K562 (cell line): ENCODE data around the gene SPINT1. TPM values are rescaled to one million over a fixed set of nuclear protein-coding genes. Genes with fewer than 3 reads are reported as not detected.

Experiments
- ATAC-seq: fragments of 200-7000 bp; cut with Tn5 transposase; 3 replicates; pipeline ENCODE4 v1.9.1; 2020; ENCODE audit warnings: moderate library complexity
- BruUV-seq: library from RNA; stranded (reverse); fragments of 400-500 nt; replicated peaks from 2 replicates; lab custom pipeline; 2021; lab: Mats Ljungman, UMichigan
- CTCF ChIA-PET: fragments of 300-600 bp; formaldehyde crosslinking; extraction: SDS; loops from one replicate; lab custom pipeline; 2021; ENCODE audit warnings: low intra/inter-chr PET ratio; lab: Yijun Ruan, JAX
- POLR2A ChIA-PET: fragments of 300-600, 350-650 bp; sonication (Branson Sonifier 250); formaldehyde crosslinking; extraction: SDS; loops from one replicate; lab custom pipeline; 2021; ENCODE audit warnings: antibody characterized with exemption, inconsistent platforms; lab: Yijun Ruan, JAX
- DNase-seq, 4 experiments: peaks; one replicate each; pipeline versions ENCODE4 v3.0.0 to v3.0.0-alpha.2; 2011 to 2018; ENCODE audit warnings: low spot score in 3 of 4, mixed read lengths in 3 of 4; ENCODE audit errors: extremely low read depth in 1 of 4
- FAIRE-seq: peaks from 2 replicates; lab custom pipeline; 2011; peaks lifted over from hg19 to GRCh38; lab: Jason Lieb, UNC
- H2AFZ ChIP-seq: 2 replicates; pipeline ENCODE4 v1.6.0; 2011; ENCODE audit warnings: low read depth, low read length, control low read depth, inconsistent platforms
- H3K27ac ChIP-seq: fragments of 200-600 bp; 3 replicates; pipeline ENCODE4 v1.8.0; 2011; ENCODE audit warnings: low read depth, mild to moderate bottlenecking, control low read depth, inconsistent platforms, low read length, moderate library complexity, mixed read lengths; ENCODE audit errors: extremely low read depth
- H3K27me3 ChIP-seq, 2 experiments: fragments of 300-600 bp in 1 of 2; 2 replicates in 1 of 2; 3 replicates in 1 of 2; pipeline versions ENCODE4 v1.6.0 to v1.8.0; 2011; ENCODE audit warnings: inconsistent platforms in 2 of 2, low read length in 2 of 2, mild to moderate bottlenecking in 1 of 2, mixed read lengths in 1 of 2, moderate library complexity in 1 of 2; ENCODE audit not compliant: control insufficient read depth in 2 of 2, insufficient read depth in 2 of 2
- H3K36me3 ChIP-seq: fragments of 300-600 bp; 3 replicates; pipeline ENCODE4 v1.8.0; 2011; ENCODE audit warnings: mild to moderate bottlenecking, low read length, inconsistent platforms; ENCODE audit not compliant: control insufficient read depth, insufficient read depth
- H3K4me1 ChIP-seq, 2 experiments: fragments of 200-600 bp in 1 of 2; replicated peaks in 1 of 2; 2 replicates in 1 of 2; 3 replicates in 1 of 2; pipeline versions ENCODE4 v1.5.1 to v1.8.0; 2011; ENCODE audit warnings: inconsistent platforms in 2 of 2, low read length in 2 of 2, mild to moderate bottlenecking in 1 of 2, mixed read lengths in 1 of 2, moderate library complexity in 1 of 2; ENCODE audit not compliant: control insufficient read depth in 2 of 2, insufficient read depth in 2 of 2
- H3K4me2 ChIP-seq: 2 replicates; pipeline ENCODE4 v1.6.1; 2011; ENCODE audit warnings: low read length, control low read depth, inconsistent platforms, mixed read lengths; ENCODE audit not compliant: insufficient read depth
- H3K4me3 ChIP-seq: fragments of 200-600 bp; sonication (generic), shearing (Covaris generic); 2 replicates; pipeline ENCODE4 v1.5.1; 2016; ENCODE audit warnings: control low read depth, inconsistent platforms
- H3K79me2 ChIP-seq: fragments of 200-600 bp; 3 replicates; pipeline ENCODE4 v1.8.0; 2011; ENCODE audit warnings: low read length, inconsistent platforms; ENCODE audit not compliant: control insufficient read depth, insufficient read depth
- H3K9ac ChIP-seq, 2 experiments: 2 replicates each; pipeline versions ENCODE4 v1.6.0 to v1.6.1; 2011; ENCODE audit warnings: low read depth in 2 of 2, low read length in 2 of 2, control low read depth in 1 of 2, inconsistent platforms in 1 of 2, mild to moderate bottlenecking in 1 of 2, mixed read lengths in 1 of 2; ENCODE audit not compliant: insufficient read depth in 1 of 2
- H3K9me1 ChIP-seq: one replicate; pipeline ENCODE4 v1.6.0; 2011; ENCODE audit warnings: inconsistent platforms, mild to moderate bottlenecking, low read length, moderate library complexity; ENCODE audit not compliant: control insufficient read depth, insufficient read depth
- H3K9me3 ChIP-seq: replicated peaks from 2 replicates; pipeline ENCODE4 v1.5.1; 2011; ENCODE audit warnings: low read depth, low read length, inconsistent platforms; ENCODE audit not compliant: control insufficient read depth, insufficient read depth
- H4K20me1 ChIP-seq: replicated peaks from 2 replicates; pipeline ENCODE4 v1.6.1; 2011; ENCODE audit warnings: low read length, inconsistent platforms, mixed read lengths; ENCODE audit not compliant: control insufficient read depth, insufficient read depth
- HMGN3 ChIP-seq: IDR thresholded peaks from 2 replicates; pipeline ENCODE4 v1.6.1; 2011; ENCODE audit warnings: borderline replicate concordance, low read depth, mild to moderate bottlenecking, mixed read lengths, low read length; ENCODE audit not compliant: insufficient read length; ENCODE audit errors: extremely low read depth
- XRCC4 ChIP-seq: IDR thresholded peaks from one replicate; pipeline ENCODE4 v1.6.1; 2011; ENCODE audit not compliant: insufficient read depth, insufficient read length; ENCODE audit errors: extremely low read depth
- ZNF586 ChIP-seq: fragments of 450-650 bp; formaldehyde crosslinking; conservative IDR thresholded peaks from 2 replicates; pipeline ENCODE4 v1.4.0; 2020; ENCODE audit warnings: mild to moderate bottlenecking, moderate library complexity
- WGBS: fragments of 100-300 bp; shearing (Covaris generic); methylation state at CpG from one replicate; pipeline ENCODE4 v1.1.6; 2016; ENCODE audit warnings: low coverage, mixed read lengths; ENCODE audit not compliant: insufficient coverage; ENCODE audit errors: missing lambda C conversion rate; 5-methylcytosine and 5-hydroxymethylcytosine counted together
- in situ Hi-C: fragments of 300-500 bp; cut with MboI; formaldehyde crosslinking; loops from 4 replicates; pipeline ENCODE4 v1.15.0; 2018; ENCODE audit warnings: inconsistent platforms, mixed read lengths
- intact Hi-C: fragments of 100-400 bp; cut with micrococcal nuclease; formaldehyde crosslinking; loops from 2 replicates; pipeline ENCODE4 v1.14.2; 2022
- polyA plus RNA-seq, 8 experiments: library from polyadenylated mRNA; depleted of rRNA in 4 of 8; stranded (reverse) in 5 of 8; unstranded in 3 of 8; fragments of >200 nt; fragmentation: Nextera tagmentation in 2 of 8; fragmentation: Illumina TruSeq in 1 of 8; extraction: Ambion mirVana in 2 of 8; extraction: Trizol in 1 of 8; gene quantifications; 2 replicates each; pipeline versions ENCODE4 v1.2.1 to v1.2.3, GENCODE V29; 2011 to 2014; ENCODE audit warnings: inconsistent platforms in 1 of 8, missing spikeins in 1 of 8
- total RNA-seq, 7 experiments: library from RNA; depleted of rRNA in 6 of 7; stranded (reverse); fragments of >200 nt in 6 of 7; fragmentation: Illumina TruSeq in 2 of 7; extraction: Trizol in 2 of 7; gene quantifications; 2 replicates each; pipeline versions ENCODE4 v1.2.1 to v1.2.3, GENCODE V29; 2011 to 2021; ENCODE audit warnings: low replicate concordance in 1 of 7

The SPINT1 gene
- total and polyA plus RNA-seq, 9 of the 15 experiments (the other 6 are each of a cell fraction or from before 2014, with no cell fraction given) = 0.78 to 4.5 (median 1.5) TPM

- peak; percentile 13 for TF ChIP-seq HMGN3
- no peak for TF ChIP-seq ZNF586 (CRISPR knock-in tag)
- TF ChIP-seq XRCC4 = no peak
- H3K9ac ChIP-seq = peak overlapping the region; percentile 60 to 93; a peak in 3 of 4 replicates
- no peaks in the 10 kb centered on the region for H3K9me1 ChIP-seq
- CTCF ChIA-PET = interaction anchor here (1.9 kb wide), 1 partner anchor 15 kb away, joined by 8 read pairs; no protein-coding TSS in a partner anchor
- no peak for FAIRE-seq
- BruUV-seq = no TSS peak
- intact Hi-C loops = no loop called here
- H3K27ac ChIP-seq = no peak overlapping the region
- H3K79me2 ChIP-seq = no peaks in the 10 kb centered on the region
- ATAC-seq = no peak
- H3K9me3 ChIP-seq = no peaks in the 10 kb centered on the region
- peaks cover 9 to 24% of the 10 kb centered on the region in 2 experiments; a peak in 4 of 5 replicates for H3K4me1 ChIP-seq
- 48% methylated on average over 33 of the region's 33 CpGs for WGBS
- in situ Hi-C loops = no loop called here
- peak in 1 of 4 experiments; percentile 3 for DNase-seq
- POLR2A ChIA-PET = interaction anchor here (0.6 to 6.8 kb wide), 14 partner anchors 12 to 291 kb away, joined by 3 to 72 read pairs (median 3); partner anchors contain the start of genes C15orf62 and RAD51
- no peaks in the 10 kb centered on the region for H3K27me3 ChIP-seq
- no peaks in the 10 kb centered on the region for H4K20me1 ChIP-seq
- H2AFZ ChIP-seq = peak overlapping the region; percentile 93
- H3K4me3 ChIP-seq = peak overlapping the region; percentile 70
- H3K4me2 ChIP-seq = peak overlapping the region; percentile 88
- no peaks in the 10 kb centered on the region for H3K36me3 ChIP-seq
Observed at GRCh38 chr15:40872791-40873693, 29.2 kb downstream of the SPINT1 start.
